ENCODE data around the gene TPM1. TPM values are rescaled to one million over a fixed set of nuclear protein-coding genes. Genes with fewer than 3 reads are reported as not detected.

TPM1 gene
- total RNA-seq, 1 donor from 2014 or later: 106 TPM

DNA sequence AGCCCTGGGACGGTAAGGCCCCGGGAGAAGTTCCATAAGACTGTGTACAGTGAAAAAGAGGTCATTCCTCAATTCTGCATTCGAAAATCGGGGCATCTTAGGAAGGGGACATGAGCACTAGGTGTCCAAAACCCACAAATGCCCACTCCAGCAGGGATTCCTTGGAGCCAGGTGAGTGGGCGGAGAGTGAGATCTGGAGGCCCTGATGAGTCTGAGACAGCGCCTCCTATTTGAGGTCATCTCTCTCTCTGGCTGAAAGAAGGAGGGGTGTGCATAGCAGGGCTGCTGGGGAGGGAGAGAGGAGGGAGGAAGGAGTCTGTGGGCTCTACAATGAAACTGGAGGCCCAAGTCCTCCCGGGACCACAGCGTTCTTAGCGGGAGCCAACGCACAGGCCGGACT is 41.0 kb downstream of the TPM1 start:
- no peak for DNase-seq (ENCODE audit: low spot score)
- Mint-ChIP-seq H3K27ac (ENCODE audit: unreplicated experiment) (no peak overlapping the region), H3K4me1 (ENCODE audit: unreplicated experiment) (no peaks in the 10 kb centered on the region), H3K9me3 (ENCODE audit: unreplicated experiment) (no peaks in the 10 kb centered on the region), H3K36me3 (ENCODE audit: low read depth, unreplicated experiment) (no peaks in the 10 kb centered on the region), H3K27me3 (ENCODE audit: unreplicated experiment) (peaks cover 2% of the 10 kb centered on the region), H3K4me3 (ENCODE audit: unreplicated experiment) (no peak overlapping the region)
- TF ChIP-seq, protein P1, sequence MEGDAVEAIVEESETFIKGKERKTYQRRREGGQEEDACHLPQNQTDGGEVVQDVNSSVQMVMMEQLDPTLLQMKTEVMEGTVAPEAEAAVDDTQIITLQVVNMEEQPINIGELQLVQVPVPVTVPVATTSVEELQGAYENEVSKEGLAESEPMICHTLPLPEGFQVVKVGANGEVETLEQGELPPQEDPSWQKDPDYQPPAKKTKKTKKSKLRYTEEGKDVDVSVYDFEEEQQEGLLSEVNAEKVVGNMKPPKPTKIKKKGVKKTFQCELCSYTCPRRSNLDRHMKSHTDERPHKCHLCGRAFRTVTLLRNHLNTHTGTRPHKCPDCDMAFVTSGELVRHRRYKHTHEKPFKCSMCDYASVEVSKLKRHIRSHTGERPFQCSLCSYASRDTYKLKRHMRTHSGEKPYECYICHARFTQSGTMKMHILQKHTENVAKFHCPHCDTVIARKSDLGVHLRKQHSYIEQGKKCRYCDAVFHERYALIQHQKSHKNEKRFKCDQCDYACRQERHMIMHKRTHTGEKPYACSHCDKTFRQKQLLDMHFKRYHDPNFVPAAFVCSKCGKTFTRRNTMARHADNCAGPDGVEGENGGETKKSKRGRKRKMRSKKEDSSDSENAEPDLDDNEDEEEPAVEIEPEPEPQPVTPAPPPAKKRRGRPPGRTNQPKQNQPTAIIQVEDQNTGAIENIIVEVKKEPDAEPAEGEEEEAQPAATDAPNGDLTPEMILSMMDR (IDR thresholded peaks at IDR 0.05; ENCODE audit: unreplicated experiment): no peak

DNA sequence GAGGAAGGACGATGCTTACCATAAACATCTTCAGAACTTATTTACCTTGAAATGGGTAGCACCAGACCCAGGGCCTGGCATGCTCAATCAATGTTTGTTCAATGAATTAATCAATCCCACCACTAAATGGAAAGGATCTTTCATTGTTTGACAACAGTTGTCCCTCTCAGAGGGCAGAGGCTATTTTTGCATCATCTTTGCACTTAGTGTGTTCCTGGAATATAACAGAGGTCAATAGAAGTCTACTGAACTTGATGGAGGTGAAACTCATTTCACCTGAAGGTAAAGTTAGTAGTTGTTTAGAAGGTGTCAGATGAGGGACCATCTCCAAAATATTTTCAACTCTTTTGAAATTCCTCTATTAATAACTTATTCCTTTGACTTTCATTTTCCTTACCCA is 42.3 kb downstream of the TPM1 start:
- Mint-ChIP-seq H3K27ac (ENCODE audit: unreplicated experiment) (no peak overlapping the region), H3K36me3 (ENCODE audit: low read depth, unreplicated experiment) (no peaks in the 10 kb centered on the region), H3K4me3 (ENCODE audit: unreplicated experiment) (no peak overlapping the region), H3K9me3 (ENCODE audit: unreplicated experiment) (no peaks in the 10 kb centered on the region), H3K27me3 (ENCODE audit: unreplicated experiment) (peaks cover 2% of the 10 kb centered on the region), H3K4me1 (ENCODE audit: unreplicated experiment) (peaks cover 6% of the 10 kb centered on the region)
- no peak for DNase-seq (ENCODE audit: low spot score)
- TF ChIP-seq, protein P1 (IDR thresholded peaks at IDR 0.05; ENCODE audit: unreplicated experiment): no peak

DNA sequence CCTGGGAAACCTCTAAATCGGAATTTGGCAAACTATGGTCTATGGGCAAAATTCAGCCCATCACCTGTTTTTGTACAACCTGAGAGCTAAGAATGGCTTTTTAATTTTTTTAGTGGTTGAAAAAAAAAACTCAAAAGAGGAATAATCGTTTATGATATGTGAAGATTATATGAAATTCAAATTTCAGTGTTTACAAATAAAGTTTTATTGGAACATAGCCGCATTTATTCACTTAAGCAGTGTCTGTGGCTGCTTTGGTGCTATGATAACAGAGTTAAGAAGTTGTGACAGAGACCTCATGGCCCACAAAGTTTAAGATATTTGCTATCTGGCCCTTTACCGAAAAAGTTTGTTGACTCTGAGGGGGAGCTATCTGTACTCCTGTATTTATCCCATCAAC is 42.7 kb downstream of the TPM1 start:
- H3K4me3 Mint-ChIP-seq (ENCODE audit: unreplicated experiment): no peak overlapping the region
- peaks cover 2% of the 10 kb centered on the region for H3K27me3 Mint-ChIP-seq (ENCODE audit: unreplicated experiment)
- no peaks in the 10 kb centered on the region for H3K36me3 Mint-ChIP-seq (ENCODE audit: low read depth, unreplicated experiment)
- H3K27ac Mint-ChIP-seq (ENCODE audit: unreplicated experiment): no peak overlapping the region
- H3K9me3 Mint-ChIP-seq (ENCODE audit: unreplicated experiment): no peaks in the 10 kb centered on the region
- no peak for DNase-seq (ENCODE audit: low spot score)
- peaks cover 6% of the 10 kb centered on the region for H3K4me1 Mint-ChIP-seq (ENCODE audit: unreplicated experiment)
- TF ChIP-seq, protein P1 (IDR thresholded peaks at IDR 0.05; ENCODE audit: unreplicated experiment): no peak

DNA sequence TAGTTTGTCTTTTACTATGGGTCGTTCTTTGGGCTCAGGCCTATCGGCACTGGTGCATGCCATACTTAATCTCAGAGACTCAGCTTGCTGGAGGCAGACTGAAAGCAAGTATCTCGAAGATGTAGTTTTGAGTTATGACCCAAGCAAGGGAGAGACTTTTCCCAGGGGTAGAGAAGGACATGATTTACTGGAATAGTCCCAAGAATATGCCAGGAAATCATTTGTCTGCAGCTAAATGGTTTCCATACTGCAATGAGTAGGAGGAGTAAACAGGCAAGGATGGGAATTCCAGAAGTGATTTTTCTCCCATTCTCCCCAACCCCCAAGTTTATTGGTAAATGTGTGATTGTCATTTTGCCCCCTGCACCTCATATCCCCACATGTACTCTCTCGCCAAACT is 43.7 kb downstream of the TPM1 start:
- no peak overlapping the region for H3K4me3 Mint-ChIP-seq (ENCODE audit: unreplicated experiment)
- H3K36me3 Mint-ChIP-seq (ENCODE audit: low read depth, unreplicated experiment): no peaks in the 10 kb centered on the region
- DNase-seq (ENCODE audit: low spot score): no peak
- TF ChIP-seq, protein P1 (IDR thresholded peaks at IDR 0.05; ENCODE audit: unreplicated experiment): no peak
- no peaks in the 10 kb centered on the region for H3K9me3 Mint-ChIP-seq (ENCODE audit: unreplicated experiment)
- H3K27me3 Mint-ChIP-seq (ENCODE audit: unreplicated experiment): peaks cover 2% of the 10 kb centered on the region
- H3K4me1 Mint-ChIP-seq (ENCODE audit: unreplicated experiment): peaks cover 6% of the 10 kb centered on the region
- no peak overlapping the region for H3K27ac Mint-ChIP-seq (ENCODE audit: unreplicated experiment)

DNA sequence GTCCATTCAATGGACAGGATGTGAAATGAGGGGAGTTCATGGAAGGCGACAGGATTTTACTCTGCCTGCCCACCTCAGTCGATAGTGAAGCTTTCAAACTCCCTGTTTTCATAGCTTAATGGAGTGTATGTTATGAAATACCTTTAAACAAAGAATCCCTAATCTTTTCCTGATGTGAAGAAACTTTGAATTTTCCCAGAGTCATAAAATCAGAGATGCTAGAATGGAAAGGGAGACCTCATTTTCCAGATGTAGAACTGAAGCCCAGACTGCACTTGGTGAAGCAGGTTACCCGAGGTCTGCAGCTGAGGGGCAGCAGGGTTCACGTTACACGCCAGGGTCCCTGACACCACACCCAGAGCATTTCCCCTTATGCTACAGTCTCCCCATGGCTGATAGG is 44.4 kb downstream of the TPM1 start:
- H3K27ac Mint-ChIP-seq (ENCODE audit: unreplicated experiment): no peak overlapping the region
- H3K27me3 Mint-ChIP-seq (ENCODE audit: unreplicated experiment): peaks cover 2% of the 10 kb centered on the region
- no peak for DNase-seq (ENCODE audit: low spot score)
- no peak overlapping the region for H3K4me3 Mint-ChIP-seq (ENCODE audit: unreplicated experiment)
- H3K4me1 Mint-ChIP-seq (ENCODE audit: unreplicated experiment): peaks cover 6% of the 10 kb centered on the region
- H3K36me3 Mint-ChIP-seq (ENCODE audit: low read depth, unreplicated experiment): no peaks in the 10 kb centered on the region
- TF ChIP-seq, protein P1 (IDR thresholded peaks at IDR 0.05; ENCODE audit: unreplicated experiment): no peak
- H3K9me3 Mint-ChIP-seq (ENCODE audit: unreplicated experiment): no peaks in the 10 kb centered on the region

Data from endothelial cell (in vitro differentiated cells).